Measurements from ENCODE around the gene DIAPH1.

DIAPH1 gene

GRCh38 chr5:141609044-141609443 is 9.8 kb downstream of the DIAPH1 start:
- no peak for DNase-seq

GRCh38 chr5:141608557-141608956 is 10.2 kb downstream of the DIAPH1 start:
- no peak for DNase-seq

- no peak for DNase-seq
These were observed 10.8 kb downstream of the DIAPH1 start for GRCh38 chr5:141608046-141608445.

GRCh38 chr5:141605523-141606277 is 13.1 kb downstream of the DIAPH1 start:
- no peak for DNase-seq

GRCh38 chr5:141603923-141604717 is 14.7 kb downstream of the DIAPH1 start:
- DNase-seq, result peak; percentile 50

GRCh38 chr5:141602606-141603005 is 16.2 kb downstream of the DIAPH1 start:
- no peak for DNase-seq

GRCh38 chr5:141598391-141599345 is 20.1 kb downstream of the DIAPH1 start:
- no peak for DNase-seq

GRCh38 chr5:141597814-141598213 is 21.0 kb downstream of the DIAPH1 start:
- no peak for DNase-seq

GRCh38 chr5:141597394-141597793 is 21.4 kb downstream of the DIAPH1 start:
- DNase-seq, result no peak

- no peak for DNase-seq
These were observed 21.9 kb downstream of the DIAPH1 start for GRCh38 chr5:141596867-141597266.

GRCh38 chr5:141590127-141590526 is 28.7 kb downstream of the DIAPH1 start:
- no peak for DNase-seq

GRCh38 chr5:141586246-141586645 is 32.6 kb downstream of the DIAPH1 start:
- DNase-seq, result no peak

- no peak for DNase-seq
These were observed 33.2 kb downstream of the DIAPH1 start for GRCh38 chr5:141585594-141585993.

GRCh38 chr5:141574122-141574510 is 44.7 kb downstream of the DIAPH1 start:
- no peak for DNase-seq

- DNase-seq, result no peak
These were observed 45.2 kb downstream of the DIAPH1 start for GRCh38 chr5:141573489-141574121.

GRCh38 chr5:141570655-141571054 is 48.1 kb downstream of the DIAPH1 start:
- DNase-seq, result no peak

- peak; percentile 1 for DNase-seq
These were observed 51.2 kb downstream of the DIAPH1 start for GRCh38 chr5:141567513-141568117.

GRCh38 chr5:141565826-141566570 is 52.8 kb downstream of the DIAPH1 start:
- no peak for DNase-seq

GRCh38 chr5:141564216-141564692 is 54.5 kb downstream of the DIAPH1 start:
- DNase-seq, result peak; percentile 64

- DNase-seq, result peak; percentile 67
These were observed 57.9 kb downstream of the DIAPH1 start for GRCh38 chr5:141560725-141561483.
